GM19240 (cell line): Measurements from ENCODE around the gene COL4A2.
"Not testable (repeated sequence)": the region's sequence is repeated elsewhere in the genome, so short reads cannot be mapped to it uniquely, and the experiment has no call there.

Experiments
- DNase-seq: peaks from one replicate; pipeline ENCODE4 v3.0.0; 2011; ENCODE audit warnings: low spot score; ENCODE audit not compliant: insufficient read length

The COL4A2 gene

GRCh38 chr13:110377826-110378201 is 70.7 kb downstream of the COL4A2 start:
- no peak for DNase-seq

DNA sequence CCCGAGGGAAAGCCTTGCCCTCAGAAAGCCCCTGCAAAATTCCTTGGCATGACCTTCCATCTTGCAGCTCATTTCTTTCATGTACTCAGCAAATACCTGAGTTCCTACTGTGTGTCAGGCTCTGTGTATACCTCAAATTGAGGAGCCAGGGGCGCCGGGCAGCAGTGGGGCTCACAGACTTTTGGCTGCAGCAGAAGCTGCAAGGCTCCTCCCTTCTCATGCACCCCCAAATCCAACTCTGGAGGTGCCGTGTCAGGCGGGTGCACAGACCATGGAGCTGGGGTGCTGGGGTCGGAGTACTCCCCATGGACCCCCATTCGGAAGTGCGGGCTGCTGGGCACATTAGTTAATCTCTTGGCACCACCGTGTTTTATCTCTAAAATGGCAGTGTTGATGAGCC is 72.3 kb downstream of the COL4A2 start:
- no peak for DNase-seq

DNA sequence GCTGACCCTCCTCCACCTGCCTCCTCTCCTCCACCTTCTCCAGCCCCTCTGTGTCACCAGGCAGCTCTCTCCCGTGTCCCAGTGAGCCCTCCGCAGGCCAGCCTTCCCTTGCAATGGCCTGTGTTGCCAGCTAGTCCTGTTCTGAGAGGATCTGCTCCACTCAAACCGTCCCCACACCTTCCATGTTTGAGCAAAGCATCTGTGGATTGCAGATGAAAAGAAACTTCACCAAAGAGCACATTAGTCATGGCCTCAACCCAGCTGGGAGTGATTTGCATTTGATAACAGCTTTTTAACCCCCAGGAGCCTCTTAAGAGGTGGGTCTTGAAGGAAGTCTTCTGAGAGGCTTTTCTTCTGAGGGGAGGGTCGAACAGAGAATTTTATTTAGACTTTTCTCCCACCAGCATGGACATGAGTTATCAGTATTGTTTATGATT is 72.8 kb downstream of the COL4A2 start:
- DNase-seq: no peak

- DNase-seq: no peak
Observed at GRCh38 chr13:110380359-110381028, 73.4 kb downstream of the COL4A2 start.

DNA sequence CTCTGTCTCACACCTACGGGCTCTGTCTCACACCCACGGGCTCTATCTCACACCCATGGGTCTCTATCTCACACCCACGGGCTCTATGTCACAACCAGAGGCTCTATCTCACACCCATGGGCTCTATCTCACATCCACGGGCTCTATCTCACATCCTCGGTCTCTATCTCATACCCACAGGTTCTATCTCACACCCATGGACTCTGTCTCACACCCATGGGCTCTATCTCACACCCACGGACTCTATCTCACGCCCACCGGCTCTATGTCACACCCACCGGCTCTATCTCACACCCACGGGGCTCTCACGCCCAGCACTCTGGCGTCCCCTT is 73.9 kb downstream of the COL4A2 start:
- DNase-seq: no peak

DNA sequence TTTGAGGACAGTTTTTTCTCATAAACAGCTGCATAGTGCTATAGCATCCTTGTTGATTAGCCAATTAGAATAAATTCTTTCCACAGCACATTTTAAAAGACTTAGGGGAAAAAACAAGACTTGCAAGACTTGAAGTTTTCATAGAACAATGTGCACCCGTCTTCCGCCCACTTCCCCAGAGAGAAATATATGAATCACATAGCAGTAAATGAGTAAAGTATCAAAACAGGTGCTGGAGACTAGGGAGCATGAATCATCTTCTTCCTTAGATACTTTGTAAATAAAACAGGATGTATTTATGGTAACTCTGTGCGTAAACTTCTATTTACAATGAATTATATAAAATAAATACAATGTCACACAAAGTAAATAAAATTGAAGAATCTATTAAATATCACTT is 75.1 kb downstream of the COL4A2 start:
- no peak for DNase-seq

DNA sequence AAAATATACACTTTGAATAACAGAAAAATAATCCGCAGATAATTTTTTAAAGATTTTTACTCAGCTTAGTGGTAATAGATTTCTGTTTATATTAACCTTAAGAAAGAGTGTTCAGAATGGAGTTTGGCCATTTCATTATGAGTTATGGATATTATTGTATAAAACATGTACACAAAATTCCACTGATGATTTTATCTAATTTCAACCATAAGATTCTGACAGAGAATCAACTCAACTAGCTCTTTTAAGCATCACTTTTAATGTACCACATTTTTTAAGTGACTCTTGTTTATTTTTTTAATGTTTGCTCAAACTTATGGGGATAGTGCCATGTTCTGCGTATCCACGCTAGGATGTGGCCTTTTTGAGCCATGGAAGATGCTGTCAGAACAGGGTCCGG is 75.7 kb downstream of the COL4A2 start:
- DNase-seq: no peak

- DNase-seq: no peak
Observed at GRCh38 chr13:110387451-110388107, 80.5 kb downstream of the COL4A2 start.

- no peak for DNase-seq
Observed at GRCh38 chr13:110388108-110388943, 81.2 kb downstream of the COL4A2 start.

GRCh38 chr13:110390567-110390966 is 83.5 kb downstream of the COL4A2 start:
- no peak for DNase-seq

GRCh38 chr13:110391273-110391672 is 84.2 kb downstream of the COL4A2 start:
- no peak for DNase-seq

- DNase-seq: no peak
Observed at GRCh38 chr13:110392510-110393240, 85.6 kb downstream of the COL4A2 start.

DNA sequence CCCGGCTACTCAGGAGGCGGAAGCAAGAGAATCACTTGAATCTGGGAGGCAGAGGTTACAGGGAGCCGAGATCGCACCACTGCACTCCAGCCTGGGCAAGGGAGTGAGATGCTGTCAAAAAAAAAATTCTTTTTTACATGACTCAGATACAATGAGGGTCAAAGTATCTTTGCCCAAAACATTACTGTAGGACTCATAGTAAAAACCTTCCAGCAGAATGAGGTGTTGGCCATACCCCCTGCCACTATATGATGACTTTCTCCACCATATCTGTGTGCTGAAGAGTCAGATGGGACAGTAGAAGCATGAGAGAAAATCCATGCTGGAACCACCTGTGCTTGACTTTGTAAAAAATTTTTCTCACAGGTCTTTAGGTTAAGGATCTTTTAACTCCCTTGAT is 86.7 kb downstream of the COL4A2 start:
- DNase-seq: no peak

- DNase-seq: no peak
Observed at GRCh38 chr13:110394371-110394841, 87.3 kb downstream of the COL4A2 start.

DNA sequence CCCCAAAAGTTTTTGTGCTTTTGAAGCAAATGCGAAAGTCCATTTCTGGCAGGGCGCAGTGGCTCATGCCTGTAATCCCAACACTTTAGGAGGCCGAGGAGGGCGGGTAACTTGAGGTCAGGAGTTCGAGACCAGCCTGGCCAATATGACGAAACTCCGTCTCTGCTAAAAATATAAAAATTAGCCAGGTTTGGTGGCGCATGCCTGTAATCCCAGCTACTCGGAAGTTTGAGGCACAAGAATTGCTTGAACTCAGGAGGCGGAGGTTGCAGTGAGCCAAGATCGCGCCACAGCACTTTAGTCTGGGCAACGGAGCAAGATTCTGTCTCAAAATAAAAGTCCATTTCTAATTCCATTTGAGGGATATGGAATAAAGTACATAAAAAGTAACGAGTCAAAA is 88.5 kb downstream of the COL4A2 start:
- not testable (repeated sequence) for DNase-seq

DNA sequence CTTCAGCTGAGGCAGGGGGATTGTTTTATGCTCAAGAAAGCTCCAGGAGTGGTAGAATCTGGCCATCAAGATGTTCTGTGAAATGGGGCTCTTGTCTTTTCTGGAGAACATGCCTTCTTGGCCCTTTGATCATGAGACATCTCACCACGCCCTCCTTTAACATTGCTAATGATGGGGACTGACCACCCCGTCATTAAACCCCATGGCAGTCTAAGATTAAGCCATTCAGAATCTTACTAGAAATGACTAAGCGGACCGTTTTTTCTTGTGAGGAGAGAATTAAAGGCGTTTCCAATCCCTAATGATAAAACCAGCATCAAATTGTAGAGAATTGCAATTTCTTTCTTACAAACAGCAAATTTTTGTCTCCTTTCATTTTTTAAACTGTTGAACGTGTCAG is 89.4 kb downstream of the COL4A2 start:
- no peak for DNase-seq

- DNase-seq: no peak
Observed at GRCh38 chr13:110396913-110397381, 89.9 kb downstream of the COL4A2 start.

DNA sequence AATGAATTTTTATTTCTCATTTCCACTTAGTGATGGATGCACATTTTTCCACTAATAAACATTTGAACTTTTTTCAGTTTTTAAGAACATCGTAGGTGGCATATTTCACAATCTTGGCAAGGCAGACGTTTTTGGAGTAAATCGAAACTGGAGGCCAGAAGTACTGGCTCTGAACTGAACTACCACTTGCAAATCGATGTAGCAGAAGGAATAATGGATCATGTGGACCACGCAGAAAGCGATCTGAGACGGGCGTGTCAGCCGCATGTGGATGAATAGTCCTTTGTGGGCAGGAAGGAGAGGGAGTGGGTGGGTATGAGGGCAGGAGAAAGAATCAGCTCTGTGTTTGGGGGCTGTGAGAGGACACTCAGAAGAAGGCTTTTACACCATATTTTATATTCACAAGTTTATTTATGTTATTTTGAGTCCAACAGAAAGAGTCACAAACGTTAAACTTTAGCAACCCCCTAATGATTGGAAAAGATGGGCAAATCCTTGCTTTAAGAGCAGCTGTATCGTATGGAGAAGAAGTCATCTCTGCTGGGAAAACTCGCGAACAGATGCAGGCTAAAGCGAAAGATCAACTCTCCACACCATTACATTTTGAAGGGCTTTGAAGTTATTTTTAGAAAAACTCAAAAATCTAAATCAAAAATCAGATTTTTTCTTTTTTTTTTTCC is 90.5 kb downstream of the COL4A2 start:
- DNase-seq: no peak

- no peak for DNase-seq
Observed at GRCh38 chr13:110398564-110399507, 91.8 kb downstream of the COL4A2 start.

- DNase-seq: no peak
Observed at GRCh38 chr13:110399801-110400200, 92.7 kb downstream of the COL4A2 start.
